Daoy (cell line): ENCODE data around the gene TRAPPC2L. TPM values are rescaled to one million over a fixed set of nuclear protein-coding genes. Genes with fewer than 3 reads are reported as not detected.

ENCODE experiments used
- DNase-seq: peaks from one replicate; pipeline ENCODE4 v3.0.0-alpha.2; 2015; ENCODE audit warnings: low read depth
- total RNA-seq: library from RNA; depleted of rRNA; stranded (reverse); fragments of >200 nt; shearing (Covaris generic); gene quantifications from 2 replicates; pipeline ENCODE4 v1.2.3, GENCODE V29; 2014

Gene TRAPPC2L
- total RNA-seq, 1 experiment from 2014 or later, result 27.7 TPM

- no peak for DNase-seq
Measured at GRCh38 chr16:88859381-88860091, 2.6 kb downstream of the TRAPPC2L start.

- no peak for DNase-seq
Measured at GRCh38 chr16:88861359-88861758, 4.4 kb downstream of the TRAPPC2L start.

- DNase-seq, result no peak
Measured at GRCh38 chr16:88862968-88863367, 6.0 kb downstream of the TRAPPC2L start.

GRCh38 chr16:88863426-88863825, 6.5 kb downstream of the TRAPPC2L start:
- DNase-seq, result no peak

- DNase-seq, result no peak
Measured at GRCh38 chr16:88864099-88864498, 7.2 kb downstream of the TRAPPC2L start.

- no peak for DNase-seq
Measured at GRCh38 chr16:88864521-88864920, 7.6 kb downstream of the TRAPPC2L start.

GRCh38 chr16:88865310-88865709, 8.4 kb downstream of the TRAPPC2L start:
- no peak for DNase-seq

GRCh38 chr16:88865742-88866141, 8.8 kb downstream of the TRAPPC2L start:
- DNase-seq, result no peak

GRCh38 chr16:88866151-88866920, 9.4 kb downstream of the TRAPPC2L start, which contains the start of gene PABPN1L:
TSS of gene PABPN1L (minus strand) at chr16:88866660. CDS start at chr16:88866606, 54 bp downstream.
- DNase-seq, result no peak

GRCh38 chr16:88867581-88868246, 10.8 kb downstream of the TRAPPC2L start:
- no peak for DNase-seq

- no peak for DNase-seq
Measured at GRCh38 chr16:88868974-88869672, 12.2 kb downstream of the TRAPPC2L start.

- no peak for DNase-seq
Measured at GRCh38 chr16:88869673-88869980, 12.7 kb downstream of the TRAPPC2L start.

- no peak for DNase-seq
Measured at GRCh38 chr16:88870608-88871348, 13.9 kb downstream of the TRAPPC2L start.

- DNase-seq, result no peak
Measured at GRCh38 chr16:88871349-88871702, 14.4 kb downstream of the TRAPPC2L start.

GRCh38 chr16:88871730-88872416, 14.9 kb downstream of the TRAPPC2L start:
- DNase-seq, result no peak

GRCh38 chr16:88872650-88873331, 15.9 kb downstream of the TRAPPC2L start:
- DNase-seq, result no peak

GRCh38 chr16:88874938-88875599, 18.1 kb downstream of the TRAPPC2L start:
- DNase-seq, result no peak

GRCh38 chr16:88875703-88876234, 18.8 kb downstream of the TRAPPC2L start:
- no peak for DNase-seq

- no peak for DNase-seq
Measured at GRCh38 chr16:88876942-88877526, 20.1 kb downstream of the TRAPPC2L start.
